Suprapubic skin (tissue), 3 donors: ENCODE data around the gene OR1E2.

Experiments used
- EP300 ChIP-seq: sonication (generic); formaldehyde crosslinking; IDR thresholded peaks from one replicate; pipeline ENCODE4 v1.6.1; 2017; ENCODE audit warnings: antibody characterized with exemption
- POLR2A ChIP-seq, 2 donors: fragments of 450-650 bp; IDR thresholded peaks; one replicate each; pipeline ENCODE4 v1.6.1; 2017; ENCODE audit warnings: antibody characterized with exemption in 2 of 2, mild to moderate bottlenecking in 2 of 2, moderate library complexity in 2 of 2
- TF ChIP-seq, protein P1 (sequence below), 2 donors: fragments of 200-600 bp in 1 of 2; fragments of 450-650 bp in 1 of 2; sonication (generic) in 1 of 2; IDR thresholded peaks; one replicate each; pipeline ENCODE4 v1.5.1; 2016 to 2019; ENCODE audit warnings: antibody characterized with exemption in 2 of 2, mild to moderate bottlenecking in 1 of 2, moderate library complexity in 1 of 2

DNA sequence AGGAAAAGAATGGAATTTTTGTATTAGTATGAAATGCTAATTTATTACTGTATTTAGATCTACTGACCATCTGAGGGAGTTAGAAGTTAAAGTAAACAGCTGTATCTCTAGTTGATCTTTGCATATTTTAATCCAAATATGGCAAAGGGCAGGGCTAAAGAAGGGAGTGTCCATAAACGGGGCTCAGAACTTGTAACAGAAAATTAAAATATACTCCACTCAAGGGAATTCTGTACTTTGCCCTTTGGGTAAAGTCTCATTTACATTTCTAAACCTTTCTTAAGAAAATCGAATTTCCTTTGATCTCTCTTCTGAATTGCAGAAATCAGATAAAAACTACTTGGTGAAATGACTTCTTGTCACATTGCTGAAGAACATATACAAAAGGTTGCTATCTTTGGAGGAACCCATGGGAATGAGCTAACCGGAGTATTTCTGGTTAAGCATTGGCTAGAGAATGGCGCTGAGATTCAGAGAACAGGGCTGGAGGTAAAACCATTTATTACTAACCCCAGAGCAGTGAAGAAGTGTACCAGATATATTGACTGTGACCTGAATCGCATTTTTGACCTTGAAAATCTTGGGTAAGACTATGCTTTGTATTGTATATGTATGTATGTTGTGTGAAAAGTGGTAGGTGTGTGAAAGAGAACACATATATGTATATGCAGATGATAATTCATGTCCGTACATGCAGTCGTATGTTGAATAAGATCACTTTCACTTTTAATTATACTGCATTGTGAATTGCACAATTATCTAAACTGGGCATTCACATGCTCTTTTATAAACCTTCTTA is 42.4 kb upstream of the OR1E2 start, which contains the start of gene ASPA:
- TF ChIP-seq, protein P1, sequence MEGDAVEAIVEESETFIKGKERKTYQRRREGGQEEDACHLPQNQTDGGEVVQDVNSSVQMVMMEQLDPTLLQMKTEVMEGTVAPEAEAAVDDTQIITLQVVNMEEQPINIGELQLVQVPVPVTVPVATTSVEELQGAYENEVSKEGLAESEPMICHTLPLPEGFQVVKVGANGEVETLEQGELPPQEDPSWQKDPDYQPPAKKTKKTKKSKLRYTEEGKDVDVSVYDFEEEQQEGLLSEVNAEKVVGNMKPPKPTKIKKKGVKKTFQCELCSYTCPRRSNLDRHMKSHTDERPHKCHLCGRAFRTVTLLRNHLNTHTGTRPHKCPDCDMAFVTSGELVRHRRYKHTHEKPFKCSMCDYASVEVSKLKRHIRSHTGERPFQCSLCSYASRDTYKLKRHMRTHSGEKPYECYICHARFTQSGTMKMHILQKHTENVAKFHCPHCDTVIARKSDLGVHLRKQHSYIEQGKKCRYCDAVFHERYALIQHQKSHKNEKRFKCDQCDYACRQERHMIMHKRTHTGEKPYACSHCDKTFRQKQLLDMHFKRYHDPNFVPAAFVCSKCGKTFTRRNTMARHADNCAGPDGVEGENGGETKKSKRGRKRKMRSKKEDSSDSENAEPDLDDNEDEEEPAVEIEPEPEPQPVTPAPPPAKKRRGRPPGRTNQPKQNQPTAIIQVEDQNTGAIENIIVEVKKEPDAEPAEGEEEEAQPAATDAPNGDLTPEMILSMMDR (IDR thresholded peaks at IDR 0.05): no peak
- TF ChIP-seq POLR2A (IDR thresholded peaks at IDR 0.05): no peak
- no peak for TF ChIP-seq EP300
